DND-41 (cell line): Measurements from ENCODE around the gene LRRC47.

Experiments
- ATAC-seq: fragments of 200-7000 bp; cut with Tn5 transposase; 3 replicates; pipeline ENCODE4 v1.9.1; 2021; ENCODE audit warnings: low read depth; ENCODE audit not compliant: insufficient read depth
- DNase-seq: peaks from one replicate; pipeline ENCODE4 v3.0.0-alpha.2; 2020
- H2AFZ ChIP-seq: 2 replicates; pipeline ENCODE4 v1.6.0; 2012; ENCODE audit warnings: low read depth, low read length
- H3K27ac ChIP-seq: 2 replicates; pipeline ENCODE4 v1.5.1; 2012; ENCODE audit warnings: low read length, inconsistent platforms
- H3K27me3 ChIP-seq: fragments of 200-600 bp; sonication (generic); 2 replicates; pipeline ENCODE4 v1.6.0; 2012; ENCODE audit warnings: low read length, mild to moderate bottlenecking, inconsistent platforms; ENCODE audit not compliant: insufficient read depth, poor library complexity
- H3K36me3 ChIP-seq: 2 replicates; pipeline ENCODE4 v1.5.1; 2012; ENCODE audit warnings: low read length, inconsistent platforms; ENCODE audit not compliant: insufficient read depth
- H3K4me1 ChIP-seq: 2 replicates; pipeline ENCODE4 v1.5.1; 2012; ENCODE audit warnings: mild to moderate bottlenecking, low read length; ENCODE audit not compliant: insufficient read depth
- H3K4me2 ChIP-seq: 2 replicates; pipeline ENCODE4 v1.6.0; 2012; ENCODE audit warnings: mild to moderate bottlenecking, moderate library complexity, low read length, inconsistent platforms; ENCODE audit not compliant: insufficient read depth
- H3K4me3 ChIP-seq, 2 experiments: fragments of 200-600 bp in 1 of 2; shearing (Covaris generic) in 1 of 2; 2 replicates each; pipeline ENCODE4 v1.5.1; 2012 to 2016; ENCODE audit warnings: inconsistent platforms in 2 of 2, low read length in 2 of 2, mild to moderate bottlenecking in 2 of 2, low read depth in 1 of 2, moderate library complexity in 1 of 2
- H3K79me2 ChIP-seq: 2 replicates; pipeline ENCODE4 v1.6.0; 2012; ENCODE audit warnings: low read length, inconsistent platforms; ENCODE audit not compliant: insufficient read depth
- H3K9ac ChIP-seq: 2 replicates; pipeline ENCODE4 v1.6.0; 2012; ENCODE audit warnings: low read depth, mild to moderate bottlenecking, inconsistent platforms, low read length, moderate library complexity
- H3K9me3 ChIP-seq: 2 replicates; pipeline ENCODE4 v1.5.1; 2012; ENCODE audit warnings: low read length, moderate library complexity, mild to moderate bottlenecking, inconsistent platforms; ENCODE audit not compliant: insufficient read depth, severe bottlenecking
- H4K20me1 ChIP-seq: 2 replicates; pipeline ENCODE4 v1.6.0; 2012; ENCODE audit warnings: low read length; ENCODE audit not compliant: insufficient read depth
- CTCF ChIP-seq: IDR thresholded peaks from 2 replicates; pipeline ENCODE4 v1.5.1; 2012; ENCODE audit warnings: borderline replicate concordance, low read length, moderate library complexity, mild to moderate bottlenecking; ENCODE audit not compliant: poor library complexity, severe bottlenecking; ENCODE audit errors: extremely low read depth
- EZH2 ChIP-seq: IDR thresholded peaks from 3 replicates; pipeline ENCODE4 v1.6.1; 2012; ENCODE audit warnings: borderline replicate concordance, low read depth, mild to moderate bottlenecking, moderate library complexity, low read length, inconsistent platforms; ENCODE audit not compliant: severe bottlenecking

Gene LRRC47

DNA sequence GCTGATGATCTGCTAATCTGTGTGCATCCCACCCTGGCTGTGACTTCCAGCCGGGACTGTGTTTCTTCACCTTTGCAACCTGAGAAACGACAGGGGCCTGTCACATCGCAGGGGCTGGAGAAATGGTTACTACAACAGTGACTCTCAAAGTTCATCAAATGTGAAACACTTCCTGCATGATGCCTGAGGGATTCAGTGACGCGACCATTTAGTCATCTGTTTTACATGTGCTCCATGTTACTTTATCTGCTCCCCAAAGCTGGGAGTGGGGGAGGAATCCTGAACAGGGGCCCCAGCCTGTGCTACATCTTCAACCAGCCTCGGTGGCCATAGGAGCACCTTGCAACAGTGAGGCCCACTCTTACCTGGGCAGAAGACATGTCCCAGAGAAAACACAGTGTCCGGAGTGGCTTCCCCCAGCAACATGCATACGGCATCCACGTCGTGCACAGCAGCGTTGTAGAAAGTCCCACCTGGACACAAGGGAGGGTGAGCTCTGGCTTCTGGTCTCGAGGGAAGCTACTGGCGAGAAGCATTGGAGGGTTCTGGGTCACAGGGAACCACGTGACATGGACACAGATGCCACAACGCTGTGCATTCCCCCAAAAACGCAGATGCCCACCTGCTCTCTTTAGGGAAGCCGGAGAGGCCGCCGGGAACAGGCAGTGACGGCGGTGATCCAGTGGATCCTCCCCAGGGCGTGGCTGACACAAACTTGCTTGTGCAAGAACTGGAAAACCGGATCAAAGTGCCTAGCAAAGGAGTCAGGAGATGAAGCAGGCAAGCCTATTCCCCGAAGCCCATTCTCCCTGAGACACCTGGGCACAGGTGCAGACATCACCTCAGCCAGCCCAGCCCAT is 53.6 kb downstream of the LRRC47 start:
- Histone ChIP-seq H3K27ac (no peak overlapping the region), H2AFZ (no peak overlapping the region), H3K36me3 (no peaks in the 10 kb centered on the region), H3K9ac (no peak overlapping the region), H3K4me3 (no peak overlapping the region), H3K27me3 (no peaks in the 10 kb centered on the region), H3K4me1 (no peaks in the 10 kb centered on the region), H4K20me1 (no peaks in the 10 kb centered on the region; the same call in 1 of the 2 replicates), H3K79me2 (no peaks in the 10 kb centered on the region), H3K4me2 (no peak overlapping the region), H3K9me3 (no peaks in the 10 kb centered on the region)
- TF ChIP-seq EZH2 (no peak), CTCF (no peak)
- DNase-seq: no peak
- ATAC-seq: no peak

GRCh38 chr1:3741566-3742438 is 54.5 kb downstream of the LRRC47 start:
- Histone ChIP-seq H4K20me1 (no peaks in the 10 kb centered on the region; the same call in 1 of the 2 replicates), H3K79me2 (no peaks in the 10 kb centered on the region), H3K27me3 (no peaks in the 10 kb centered on the region), H3K4me2 (no peak overlapping the region), H3K36me3 (no peaks in the 10 kb centered on the region), H3K4me1 (no peaks in the 10 kb centered on the region), H3K27ac (no peak overlapping the region), H3K9me3 (no peaks in the 10 kb centered on the region), H2AFZ (no peak overlapping the region), H3K4me3 (no peak overlapping the region), H3K9ac (no peak overlapping the region)
- ATAC-seq (no peak), DNase-seq (no peak)
- TF ChIP-seq CTCF (no peak), EZH2 (no peak)

- Histone ChIP-seq H3K4me2 (no peak overlapping the region), H3K9ac (no peak overlapping the region), H3K79me2 (no peaks in the 10 kb centered on the region), H3K36me3 (no peaks in the 10 kb centered on the region), H3K9me3 (no peaks in the 10 kb centered on the region), H3K4me1 (no peaks in the 10 kb centered on the region), H3K27me3 (no peaks in the 10 kb centered on the region), H2AFZ (no peak overlapping the region), H3K27ac (no peak overlapping the region), H3K4me3 (no peak overlapping the region), H4K20me1 (no peaks in the 10 kb centered on the region; the same call in 1 of the 2 replicates)
- TF ChIP-seq CTCF (no peak), EZH2 (no peak)
- ATAC-seq (no peak), DNase-seq (no peak)
Measured at GRCh38 chr1:3740752-3741151, 55.5 kb downstream of the LRRC47 start.
